GM21381 (cell line): Measurements from ENCODE around the gene SPP1.

ENCODE experiments used
- ATAC-seq: cut with Tn5 transposase; IDR thresholded peaks from one replicate; pipeline ENCODE4 v1.9.1; 2021; ENCODE audit warnings: mild to moderate bottlenecking, moderate library complexity; ENCODE audit not compliant: unreplicated experiment

The SPP1 gene

DNA sequence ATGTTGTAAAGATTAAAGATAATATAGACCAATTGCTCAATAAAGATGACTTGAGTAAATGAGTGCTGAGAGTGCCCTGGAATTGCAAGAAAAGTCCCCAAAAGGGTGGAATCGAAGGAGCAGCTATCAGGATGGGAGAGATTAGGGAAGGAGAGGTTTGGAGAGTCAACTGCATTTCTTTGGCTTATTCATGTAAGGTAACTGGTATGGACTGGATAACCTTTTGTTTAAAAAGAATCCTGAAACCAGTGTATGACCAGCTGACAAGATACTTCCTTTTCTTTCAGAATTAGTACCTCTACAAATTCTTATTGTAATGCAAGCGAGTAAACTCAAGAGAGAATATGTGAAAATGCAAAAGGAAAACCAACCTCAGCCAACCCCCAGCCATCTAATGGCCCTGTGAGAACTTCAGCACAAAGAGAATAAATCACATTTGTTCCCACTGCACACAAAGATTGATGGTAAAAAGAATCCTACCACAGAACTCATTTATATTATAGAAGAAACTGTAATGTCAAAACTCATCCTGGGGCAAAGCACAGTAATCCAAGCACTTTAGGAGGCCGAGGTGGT is 24.5 kb upstream of the SPP1 start:
- ATAC-seq, result no peak

DNA sequence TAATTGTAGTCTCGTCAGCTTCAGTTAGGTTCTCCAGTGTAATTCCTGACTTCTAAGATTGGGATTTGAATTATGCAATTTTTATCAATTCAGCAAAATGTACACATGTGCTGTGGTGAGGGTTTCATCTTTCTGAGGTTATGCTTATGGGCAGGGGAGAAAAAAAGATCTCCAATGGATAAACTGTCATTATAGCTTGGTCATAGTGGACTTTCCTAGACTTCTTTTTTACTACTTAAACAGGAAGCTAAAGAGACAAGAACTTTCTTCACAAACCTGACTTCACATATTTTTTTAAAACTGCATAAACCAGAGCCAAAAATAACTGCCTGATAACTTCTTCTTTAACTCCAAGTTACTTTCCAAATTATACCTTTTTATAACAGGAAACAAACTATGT is 21.7 kb upstream of the SPP1 start:
- ATAC-seq, result no peak

DNA sequence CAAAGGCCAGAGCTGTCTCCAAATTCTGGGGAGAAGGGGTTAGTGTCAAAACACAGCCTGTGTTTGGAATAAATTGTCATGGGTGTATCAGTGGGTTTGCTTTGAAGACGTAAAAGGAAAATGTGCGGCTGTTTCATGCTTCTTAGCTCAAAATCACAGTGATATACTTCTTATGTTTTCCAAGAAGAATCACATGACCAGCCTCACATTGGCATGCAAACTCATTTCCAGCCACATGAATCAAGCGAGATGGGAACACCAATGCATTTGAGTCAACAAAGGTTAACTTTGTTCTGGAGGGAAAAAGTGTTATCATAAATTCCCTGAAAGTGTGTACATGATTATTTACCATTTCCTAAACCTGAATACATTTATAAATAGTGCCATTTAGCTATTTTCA is 19.0 kb upstream of the SPP1 start:
- no peak for ATAC-seq

DNA sequence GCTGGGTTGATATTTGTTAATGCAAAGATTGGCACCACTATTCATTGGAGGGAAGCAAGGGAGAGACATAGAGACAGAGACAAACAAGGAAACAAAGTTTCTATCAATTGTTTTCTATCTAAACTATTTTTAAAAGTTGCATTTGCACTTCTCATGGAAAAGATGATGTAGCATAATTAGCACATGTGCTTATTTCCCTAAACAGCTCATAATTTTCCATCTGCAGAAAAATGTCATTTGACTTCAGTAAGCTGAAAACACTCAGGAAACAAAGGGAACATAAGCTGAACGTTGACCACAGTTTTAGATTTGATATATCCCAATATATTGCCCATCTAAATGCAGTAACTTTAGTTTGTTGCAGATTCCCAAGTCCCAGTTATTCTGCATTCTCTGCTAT is 18.5 kb upstream of the SPP1 start:
- ATAC-seq, result no peak

DNA sequence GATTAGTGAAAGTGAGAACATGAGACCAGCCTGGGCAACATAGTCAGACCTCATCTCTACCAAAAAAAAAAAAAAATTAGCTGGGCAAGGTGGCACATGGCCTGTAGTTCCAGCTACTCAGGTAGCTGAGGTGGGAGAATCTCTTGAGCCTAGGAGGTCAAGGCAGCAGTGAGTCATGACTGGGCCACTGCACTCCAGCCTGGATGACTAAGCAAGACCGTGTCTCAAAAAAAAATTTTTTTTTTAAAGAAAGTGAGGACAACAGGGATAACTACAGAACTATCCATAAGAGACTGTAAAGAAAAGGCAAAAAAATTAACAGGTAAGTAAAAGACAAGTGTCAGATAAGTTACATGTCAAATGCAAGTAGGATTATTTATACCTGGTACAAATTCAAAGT is 13.5 kb upstream of the SPP1 start:
- ATAC-seq, result no peak

DNA sequence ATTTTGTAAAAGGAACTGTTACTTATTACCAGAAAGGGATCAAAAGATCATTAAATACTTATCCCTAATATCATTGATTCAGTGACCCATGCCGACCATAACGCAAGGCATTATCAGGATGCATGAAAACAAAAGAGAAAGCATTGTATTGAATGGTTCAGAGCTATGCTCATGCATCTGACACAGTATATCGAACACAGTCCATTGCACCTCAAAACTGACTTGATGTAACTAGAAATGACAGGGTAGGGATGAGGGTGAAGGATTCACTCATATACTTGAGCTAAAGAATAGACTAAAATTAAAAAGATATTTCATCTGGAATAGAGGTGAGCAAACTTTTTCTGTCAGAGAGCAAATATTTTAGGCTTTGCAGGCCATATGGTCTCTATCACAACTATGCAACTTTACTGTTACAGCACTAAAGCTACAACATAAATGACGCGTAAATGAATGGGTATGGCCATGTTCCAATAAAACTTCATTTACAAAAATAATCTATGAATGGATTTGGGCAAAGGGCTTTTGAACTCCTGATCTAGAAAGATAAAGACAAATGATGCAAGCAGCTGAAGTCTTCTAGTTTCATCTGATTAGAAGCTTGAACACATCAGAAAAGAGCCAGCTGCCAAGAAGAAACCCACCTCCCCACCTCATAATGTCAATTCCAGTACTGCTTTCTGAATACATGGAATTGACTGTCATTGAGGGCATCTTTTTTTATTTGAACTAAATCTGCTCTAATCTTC is 12.9 kb upstream of the SPP1 start:
- ATAC-seq, result no peak

DNA sequence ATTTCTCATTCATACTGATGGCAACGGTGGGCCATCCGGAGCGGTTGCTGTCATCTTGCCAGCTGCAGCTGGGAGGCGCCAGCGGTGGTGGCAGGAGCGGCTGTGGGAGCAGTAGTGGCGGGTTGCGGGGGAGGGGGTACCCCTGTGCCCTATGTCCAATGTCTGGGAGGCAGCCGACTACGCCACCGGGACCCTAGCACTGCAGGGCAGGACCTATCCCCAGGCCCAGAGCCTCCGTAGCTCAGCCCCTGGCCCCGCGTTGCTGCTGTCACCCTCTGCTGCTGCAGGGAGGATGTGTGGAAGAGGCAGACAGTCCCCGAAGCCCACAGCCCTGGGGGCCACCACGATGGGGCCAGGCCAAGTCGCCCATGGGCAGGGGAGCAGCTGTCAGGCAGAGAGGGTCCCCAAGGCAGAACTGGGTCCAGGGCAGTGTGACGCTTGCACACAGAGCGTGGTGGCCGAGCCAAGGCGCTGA is 10.0 kb upstream of the SPP1 start:
- ATAC-seq, result no peak

DNA sequence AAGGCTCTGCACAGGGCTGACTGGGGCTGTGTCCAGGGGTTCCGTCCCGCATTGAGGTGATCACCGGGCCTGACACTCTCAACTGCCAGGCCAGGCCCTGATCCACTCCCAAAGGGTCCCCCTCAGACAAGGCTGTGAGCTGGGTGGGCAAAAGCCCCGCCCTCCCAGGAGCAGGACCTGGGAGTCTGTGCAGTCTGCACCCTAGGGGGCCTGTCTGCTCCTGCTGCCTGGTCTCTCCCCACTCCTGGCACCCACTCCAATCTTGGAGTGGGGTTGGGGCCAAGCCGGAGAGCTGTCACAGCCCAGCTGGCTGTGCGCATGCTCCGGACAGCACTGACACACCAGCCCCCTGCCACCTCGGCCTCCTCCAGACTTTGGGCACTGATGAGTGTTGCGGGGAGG is 9.4 kb upstream of the SPP1 start:
- no peak for ATAC-seq

DNA sequence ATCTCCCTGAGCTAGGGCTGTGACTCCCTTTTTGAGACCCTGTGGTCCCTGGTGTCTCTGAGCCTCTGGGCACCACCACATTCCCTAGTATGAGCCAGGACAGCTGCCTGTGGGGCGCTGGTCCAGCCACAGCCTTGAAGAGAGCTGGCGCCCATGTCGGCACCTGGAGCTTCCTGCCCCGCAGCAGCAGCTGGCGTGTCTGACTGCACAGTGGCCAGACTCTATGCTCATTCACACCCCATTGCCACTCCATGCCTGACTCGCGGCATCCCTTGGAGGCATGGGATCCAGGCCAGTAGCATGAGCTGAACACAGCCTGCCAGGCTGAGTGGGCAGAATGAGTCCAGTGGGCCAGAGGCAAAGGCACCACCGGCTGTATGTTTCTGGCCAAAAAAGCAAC is 8.3 kb upstream of the SPP1 start:
- ATAC-seq, result no peak

DNA sequence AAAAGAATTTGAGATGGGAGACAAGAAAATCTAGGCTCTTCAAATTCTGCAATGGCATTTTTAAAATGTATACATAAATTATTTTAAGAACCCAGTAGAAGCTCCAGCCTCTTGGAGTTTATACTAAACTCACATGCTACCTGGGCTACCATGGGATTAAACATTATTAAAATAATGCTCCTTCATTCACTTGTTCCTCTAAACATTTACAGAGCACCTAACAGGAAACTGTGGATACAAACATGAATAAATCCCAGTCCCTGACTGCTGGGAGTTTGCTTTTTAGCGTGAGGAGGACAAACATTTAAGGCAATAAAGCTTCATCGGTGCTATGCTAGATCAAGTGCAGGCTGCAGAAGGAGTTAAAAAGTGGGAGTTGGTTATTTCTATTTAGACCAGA is 5.4 kb upstream of the SPP1 start:
- no peak for ATAC-seq

DNA sequence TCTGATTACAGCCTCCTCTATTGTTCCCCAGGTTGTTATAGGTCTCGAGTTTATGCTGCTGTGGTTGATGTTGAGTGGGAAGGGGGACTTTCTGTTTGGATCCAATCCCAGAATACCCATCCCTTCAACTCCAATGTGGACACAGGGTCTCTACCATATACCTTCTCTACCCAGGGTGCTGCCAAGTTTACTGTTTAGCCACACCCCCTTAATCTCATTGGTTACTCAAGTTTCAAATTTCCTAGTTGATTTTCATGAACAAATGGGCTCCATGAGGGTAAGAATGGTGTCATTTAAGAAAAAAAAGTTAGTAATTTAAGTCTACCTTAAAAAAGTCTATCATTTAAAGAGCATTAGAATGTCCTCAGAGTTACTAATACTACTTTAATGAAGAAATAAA is 3.6 kb upstream of the SPP1 start:
- no peak for ATAC-seq

DNA sequence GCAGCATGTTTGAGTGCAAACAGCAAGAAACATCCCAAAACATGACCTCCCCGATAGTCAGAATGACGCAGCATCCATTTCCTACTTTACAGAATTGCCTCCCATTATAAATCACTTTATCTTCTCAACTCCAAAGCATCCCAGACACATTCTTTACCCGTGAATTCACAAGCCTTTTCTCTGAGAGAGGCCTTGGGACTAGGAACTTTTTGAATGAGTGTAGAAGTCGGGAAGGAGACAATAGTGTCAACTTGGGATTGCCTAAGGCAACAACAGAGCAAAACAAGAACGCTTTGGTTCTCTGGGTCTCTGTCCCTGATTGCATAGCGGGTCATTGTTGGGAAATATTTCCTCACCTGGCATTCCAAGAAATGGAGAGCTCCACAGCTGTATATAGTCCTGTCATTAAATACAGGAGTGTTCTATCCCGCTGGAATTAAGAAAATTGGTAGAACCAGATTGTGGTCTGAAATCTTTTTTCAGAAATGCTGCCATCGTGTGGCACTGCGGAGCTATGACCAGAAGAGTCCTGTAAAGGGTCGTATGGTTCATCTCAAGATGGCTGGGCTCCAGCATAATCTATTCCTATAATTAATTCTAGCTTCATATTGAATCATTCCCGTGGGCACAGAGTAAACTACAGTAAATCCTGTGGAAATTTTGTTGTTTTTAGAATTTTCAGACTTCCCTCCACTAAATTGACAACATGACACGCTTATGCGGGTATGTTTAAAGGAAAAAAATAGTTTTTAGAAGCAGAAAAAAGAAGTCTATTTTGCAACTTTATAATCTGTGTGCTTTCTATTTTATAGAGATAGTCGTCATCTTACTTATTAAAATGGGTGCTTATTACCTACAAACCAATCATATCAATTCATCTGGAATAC is 2.0 kb upstream of the SPP1 start:
- ATAC-seq, result peak; percentile 78

DNA sequence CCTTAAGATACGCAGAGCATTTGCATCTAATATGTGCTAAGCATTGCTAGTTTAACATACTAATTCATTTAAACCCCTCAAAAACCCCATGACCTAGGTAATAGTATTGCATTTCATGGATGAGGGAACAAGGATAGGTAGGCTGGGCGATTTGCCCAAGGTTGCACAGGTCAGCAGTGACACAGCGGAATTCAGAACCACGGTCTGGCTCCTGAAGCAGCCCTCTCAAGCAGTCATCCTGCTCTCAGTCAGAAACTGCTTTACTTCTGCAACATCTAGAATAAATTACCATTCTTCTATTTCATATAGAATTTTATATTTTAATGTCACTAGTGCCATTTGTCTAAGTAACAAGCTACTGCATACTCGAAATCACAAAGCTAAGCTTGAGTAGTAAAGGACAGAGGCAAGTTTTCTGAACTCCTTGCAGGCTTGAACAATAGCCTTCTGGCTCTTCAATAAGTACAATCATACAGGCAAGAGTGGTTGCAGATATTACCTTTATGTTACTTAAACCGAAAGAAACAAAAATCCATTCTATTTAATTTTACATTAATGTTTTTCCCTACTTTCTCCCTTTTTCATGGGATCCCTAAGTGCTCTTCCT is 555 bp upstream of the SPP1 start:
- ATAC-seq, result peak; percentile 17

DNA sequence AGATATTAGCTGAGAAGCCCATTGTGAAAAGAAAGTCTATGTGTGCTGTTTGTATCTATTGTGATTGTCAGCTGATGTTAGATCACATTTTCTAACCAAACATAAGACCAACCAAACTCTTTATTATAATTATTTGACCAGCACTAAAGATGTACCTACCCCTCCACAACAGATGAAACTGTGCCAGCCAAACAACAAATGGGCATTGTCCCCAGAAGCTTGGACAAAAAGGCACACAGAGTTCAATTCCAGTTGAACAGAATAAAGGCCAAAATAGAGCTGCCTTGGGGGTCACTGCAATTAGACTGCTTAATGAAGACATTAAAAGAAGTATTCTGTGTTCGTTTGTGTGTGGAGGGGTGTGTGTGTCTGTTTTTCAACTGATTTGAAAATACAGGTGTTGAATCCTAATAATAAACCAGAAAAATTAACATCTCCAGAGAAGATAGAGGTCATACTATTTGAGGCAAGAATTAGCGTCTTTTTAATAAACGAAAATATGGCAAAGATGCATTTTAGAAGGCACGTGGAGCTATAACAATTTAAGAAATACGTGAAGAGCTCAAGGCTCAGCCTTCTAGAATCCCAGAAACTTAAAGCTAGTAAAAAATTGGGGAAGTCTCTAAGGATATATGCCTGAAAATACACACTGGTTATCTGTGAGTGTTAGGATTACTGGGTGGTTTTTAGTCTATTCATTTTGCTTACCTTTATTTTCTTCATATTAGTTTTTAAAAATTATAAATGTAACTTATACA is 2.2 kb downstream of the SPP1 start:
- ATAC-seq, result no peak

DNA sequence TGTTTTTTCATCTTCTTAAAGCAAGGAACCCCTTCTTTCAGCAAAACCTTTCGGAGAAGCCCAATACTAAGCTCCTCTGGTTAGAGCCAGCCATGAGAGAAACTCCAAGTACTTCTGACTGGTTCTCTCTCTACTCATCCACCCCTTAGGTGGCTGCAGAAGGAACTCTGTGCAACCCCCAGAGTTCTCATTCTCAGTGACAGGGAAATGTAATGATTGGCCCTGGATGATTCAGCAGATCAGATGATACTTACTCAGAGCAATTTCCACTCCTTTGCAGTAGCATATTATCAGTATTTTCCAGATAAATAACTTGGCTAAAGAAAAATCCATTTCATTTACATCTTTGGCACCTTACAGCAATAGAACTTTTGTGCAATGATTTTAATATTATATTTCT is 3.2 kb downstream of the SPP1 start:
- ATAC-seq, result no peak

DNA sequence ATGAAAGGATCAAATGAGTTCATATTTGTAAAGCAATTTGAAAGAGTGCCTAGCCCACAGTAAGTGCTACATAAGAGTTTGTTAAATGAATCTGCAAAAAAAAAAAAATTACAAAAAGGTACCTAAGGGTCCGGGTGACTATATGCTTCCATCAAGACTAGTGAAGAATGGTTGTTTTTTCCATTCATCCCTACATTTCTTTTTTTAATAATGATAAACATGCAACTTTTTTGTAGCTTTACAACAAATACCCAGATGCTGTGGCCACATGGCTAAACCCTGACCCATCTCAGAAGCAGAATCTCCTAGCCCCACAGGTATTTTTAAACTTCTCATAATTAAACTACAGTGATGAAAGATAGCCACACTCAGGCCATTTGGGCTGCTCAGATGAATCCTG is 4.3 kb downstream of the SPP1 start:
- no peak for ATAC-seq

DNA sequence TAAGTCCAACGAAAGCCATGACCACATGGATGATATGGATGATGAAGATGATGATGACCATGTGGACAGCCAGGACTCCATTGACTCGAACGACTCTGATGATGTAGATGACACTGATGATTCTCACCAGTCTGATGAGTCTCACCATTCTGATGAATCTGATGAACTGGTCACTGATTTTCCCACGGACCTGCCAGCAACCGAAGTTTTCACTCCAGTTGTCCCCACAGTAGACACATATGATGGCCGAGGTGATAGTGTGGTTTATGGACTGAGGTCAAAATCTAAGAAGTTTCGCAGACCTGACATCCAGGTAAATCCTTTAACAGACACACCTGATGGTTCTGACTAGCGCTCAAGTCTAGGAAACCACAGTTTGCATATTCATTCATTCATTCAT is 6.0 kb downstream of the SPP1 start:
- no peak for ATAC-seq

DNA sequence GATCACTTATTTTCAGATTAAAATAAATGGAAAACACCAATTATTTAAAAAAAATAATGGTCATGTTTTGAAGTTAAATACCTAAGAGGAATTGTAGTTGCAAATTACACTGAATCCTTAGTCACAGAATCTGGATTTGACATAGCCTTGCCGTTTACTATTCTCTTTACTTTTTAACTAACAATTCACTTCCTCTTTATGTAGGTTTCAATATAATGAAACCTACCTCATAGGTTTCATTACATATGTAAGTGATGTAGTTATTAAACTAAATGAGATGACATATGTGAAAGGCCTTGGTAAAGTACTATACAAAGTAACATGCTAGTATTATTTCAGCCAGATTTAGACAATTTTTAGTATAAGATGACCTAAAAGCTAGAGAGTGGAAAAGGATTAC is 6.5 kb downstream of the SPP1 start:
- ATAC-seq, result no peak

DNA sequence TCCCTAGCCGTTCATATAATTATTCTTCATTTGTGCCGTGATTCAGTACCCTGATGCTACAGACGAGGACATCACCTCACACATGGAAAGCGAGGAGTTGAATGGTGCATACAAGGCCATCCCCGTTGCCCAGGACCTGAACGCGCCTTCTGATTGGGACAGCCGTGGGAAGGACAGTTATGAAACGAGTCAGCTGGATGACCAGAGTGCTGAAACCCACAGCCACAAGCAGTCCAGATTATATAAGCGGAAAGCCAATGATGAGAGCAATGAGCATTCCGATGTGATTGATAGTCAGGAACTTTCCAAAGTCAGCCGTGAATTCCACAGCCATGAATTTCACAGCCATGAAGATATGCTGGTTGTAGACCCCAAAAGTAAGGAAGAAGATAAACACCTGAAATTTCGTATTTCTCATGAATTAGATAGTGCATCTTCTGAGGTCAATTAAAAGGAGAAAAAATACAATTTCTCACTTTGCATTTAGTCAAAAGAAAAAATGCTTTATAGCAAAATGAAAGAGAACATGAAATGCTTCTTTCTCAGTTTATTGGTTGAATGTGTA is 7.0 kb downstream of the SPP1 start:
- no peak for ATAC-seq

DNA sequence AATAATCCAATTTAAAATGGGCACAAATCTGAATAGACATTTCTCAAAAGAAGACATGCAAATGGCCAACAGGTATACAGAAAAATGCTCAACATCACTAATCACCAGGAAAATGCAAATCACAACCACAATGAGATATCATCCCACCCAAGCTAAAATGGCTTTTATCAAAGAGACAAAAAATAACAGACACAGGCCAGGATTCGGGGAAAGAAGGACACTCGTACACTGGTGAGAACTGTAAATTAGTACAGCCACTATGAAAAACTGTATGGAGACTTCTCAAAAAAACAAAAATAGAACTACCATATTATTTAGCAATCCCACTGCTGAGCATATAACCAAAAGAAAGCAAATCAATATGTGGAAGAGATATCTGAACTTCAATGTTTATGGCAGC is 8.5 kb downstream of the SPP1 start:
- no peak for ATAC-seq
